Spinal cord (tissue), 10 donors: ENCODE results near the gene KDM2A. TPM values are rescaled to one million over a fixed set of nuclear protein-coding genes. Genes with fewer than 3 reads are reported as not detected.
A peak's percentile ranks its signal among the peaks of the same experiment; 100 is the strongest.

ENCODE experiments used
- DNase-seq, 6 donors: peaks; one replicate each; pipeline versions ENCODE4 v3.0.0 to v3.0.0-alpha.2; 2013 to 2015; ENCODE audit warnings: low spot score in 6 of 6, low read depth in 4 of 6
- H3K27ac ChIP-seq: one replicate; pipeline ENCODE4 v1.5.1; 2013; ENCODE audit warnings: low read depth, low read length, control low read depth
- H3K27me3 ChIP-seq: one replicate; pipeline ENCODE4 v1.6.1; 2013; ENCODE audit warnings: low read length; ENCODE audit not compliant: control insufficient read depth, insufficient read depth
- H3K36me3 ChIP-seq: one replicate; pipeline ENCODE4 v1.6.1; 2013; ENCODE audit warnings: low read length; ENCODE audit not compliant: control insufficient read depth, insufficient read depth
- H3K4me1 ChIP-seq: one replicate; pipeline ENCODE4 v1.6.1; 2013; ENCODE audit warnings: low read length; ENCODE audit not compliant: control insufficient read depth, insufficient read depth
- H3K4me3 ChIP-seq: one replicate; pipeline ENCODE4 v1.5.1; 2013; ENCODE audit warnings: low read depth, low read length, control low read depth
- H3K9me3 ChIP-seq: one replicate; pipeline ENCODE4 v1.6.1; 2013; ENCODE audit warnings: low read length; ENCODE audit not compliant: control insufficient read depth, insufficient read depth
- WGBS: methylation state at CpG from one replicate; pipeline ENCODE4 v1.1.5; 2013; ENCODE audit warnings: missing lambda C conversion rate; ENCODE audit not compliant: insufficient coverage; 5-methylcytosine and 5-hydroxymethylcytosine counted together
- polyA plus RNA-seq, 2 donors: library from polyadenylated mRNA; unstranded; fragments of 120-200 nt; gene quantifications; one replicate each; pipeline ENCODE4 v1.2.1, GENCODE V29; 2013; ENCODE audit not compliant: insufficient read length in 2 of 2
- total RNA-seq, 2 donors: library from RNA; depleted of rRNA in 1 of 2; stranded (reverse); fragments of 120-200 nt in 1 of 2; fragments of >200 nt in 1 of 2; gene quantifications; one replicate each; pipeline versions ENCODE4 v1.2.3 to v1.2.4, GENCODE V29; 2013 to 2014
- donor health status: healthy.

Gene KDM2A
- total and polyA plus RNA-seq, 4 donors, result 46.3 to 71.5 (median 57.3) TPM

- Histone ChIP-seq H3K4me1 (peaks cover 9% of the 10 kb centered on the region), H3K27me3 (no peaks in the 10 kb centered on the region), H3K9me3 (no peaks in the 10 kb centered on the region), H3K36me3 (no peaks in the 10 kb centered on the region), H3K4me3 (no peak overlapping the region), H3K27ac (no peak overlapping the region)
- DNase-seq, result no peak
- 91% methylated on average over 3 of the region's 5 CpGs for WGBS
Observed at GRCh38 chr11:67085617-67086016, 33.4 kb upstream of the KDM2A start.

- H3K36me3 ChIP-seq, result no peaks in the 10 kb centered on the region
- no peak overlapping the region for H3K27ac ChIP-seq
- no peaks in the 10 kb centered on the region for H3K9me3 ChIP-seq
- H3K27me3 ChIP-seq, result no peaks in the 10 kb centered on the region
- DNase-seq, result no peak
- no peaks in the 10 kb centered on the region for H3K4me1 ChIP-seq
- 99% methylated on average over 5 of the region's 8 CpGs for WGBS
- H3K4me3 ChIP-seq, result no peak overlapping the region
Observed at GRCh38 chr11:67090717-67091116, 28.3 kb upstream of the KDM2A start.

- H3K9me3 ChIP-seq, result no peaks in the 10 kb centered on the region
- whole genome bisulfite sequencing, result 92% methylated on average over 1 of the region's 1 CpG
- no peak overlapping the region for H3K27ac ChIP-seq
- DNase-seq, result no peak
- H3K4me3 ChIP-seq, result no peak overlapping the region
- H3K4me1 ChIP-seq, result peaks cover 5% of the 10 kb centered on the region
- no peaks in the 10 kb centered on the region for H3K27me3 ChIP-seq
- no peaks in the 10 kb centered on the region for H3K36me3 ChIP-seq
Observed at GRCh38 chr11:67095214-67095507, 23.9 kb upstream of the KDM2A start.

- 77% methylated on average over 4 of the region's 6 CpGs for WGBS
- peaks cover 5% of the 10 kb centered on the region for H3K4me1 ChIP-seq
- no peaks in the 10 kb centered on the region for H3K9me3 ChIP-seq
- no peak overlapping the region for H3K27ac ChIP-seq
- no peak overlapping the region for H3K4me3 ChIP-seq
- H3K27me3 ChIP-seq, result no peaks in the 10 kb centered on the region
- DNase-seq, result no peak
- no peaks in the 10 kb centered on the region for H3K36me3 ChIP-seq
Observed at GRCh38 chr11:67098799-67099429, 20.1 kb upstream of the KDM2A start.

- H3K4me1 ChIP-seq, result peaks cover 5% of the 10 kb centered on the region
- H3K9me3 ChIP-seq, result no peaks in the 10 kb centered on the region
- no peak overlapping the region for H3K4me3 ChIP-seq
- H3K36me3 ChIP-seq, result no peaks in the 10 kb centered on the region
- DNase-seq, result peak in 1 of 6 donors; percentile 31
- no peaks in the 10 kb centered on the region for H3K27me3 ChIP-seq
- 72% methylated on average over 4 of the region's 6 CpGs for WGBS
- H3K27ac ChIP-seq, result no peak overlapping the region
Observed at GRCh38 chr11:67099831-67100324, 19.2 kb upstream of the KDM2A start.

GRCh38 chr11:67102664-67103063, 16.4 kb upstream of the KDM2A start:
- no peak overlapping the region for H3K4me3 ChIP-seq
- peaks cover 5% of the 10 kb centered on the region for H3K4me1 ChIP-seq
- H3K9me3 ChIP-seq, result no peaks in the 10 kb centered on the region
- no peak overlapping the region for H3K27ac ChIP-seq
- WGBS, result 91% methylated on average over 8 of the region's 8 CpGs
- H3K36me3 ChIP-seq, result no peaks in the 10 kb centered on the region
- no peak for DNase-seq
- H3K27me3 ChIP-seq, result no peaks in the 10 kb centered on the region

GRCh38 chr11:67105964-67106363, 13.1 kb upstream of the KDM2A start:
- no peak for DNase-seq
- WGBS, result 80% methylated on average over 1 of the region's 2 CpGs
- Histone ChIP-seq H3K9me3 (no peaks in the 10 kb centered on the region), H3K27me3 (no peaks in the 10 kb centered on the region), H3K4me1 (no peaks in the 10 kb centered on the region), H3K27ac (no peak overlapping the region), H3K4me3 (no peak overlapping the region), H3K36me3 (no peaks in the 10 kb centered on the region)

GRCh38 chr11:67111261-67111660, 7.8 kb upstream of the KDM2A start:
- DNase-seq, result peak in 1 of 6 donors; percentile 45
- Histone ChIP-seq H3K9me3 (no peaks in the 10 kb centered on the region), H3K4me3 (no peak overlapping the region), H3K27ac (no peak overlapping the region), H3K4me1 (peaks cover 5% of the 10 kb centered on the region), H3K27me3 (no peaks in the 10 kb centered on the region), H3K36me3 (no peaks in the 10 kb centered on the region)
- 60% methylated on average over 1 of the region's 1 CpG for WGBS

GRCh38 chr11:67113231-67113721, 5.8 kb upstream of the KDM2A start:
- WGBS, result 95% methylated on average over 5 of the region's 5 CpGs
- no peak for DNase-seq
- Histone ChIP-seq H3K27ac (no peak overlapping the region), H3K27me3 (no peaks in the 10 kb centered on the region), H3K9me3 (no peaks in the 10 kb centered on the region), H3K36me3 (no peaks in the 10 kb centered on the region), H3K4me3 (no peak overlapping the region), H3K4me1 (peaks cover 11% of the 10 kb centered on the region)

- Histone ChIP-seq H3K9me3 (no peaks in the 10 kb centered on the region), H3K4me1 (peaks cover 14% of the 10 kb centered on the region), H3K4me3 (no peak overlapping the region), H3K36me3 (no peaks in the 10 kb centered on the region), H3K27me3 (no peaks in the 10 kb centered on the region), H3K27ac (no peak overlapping the region)
- WGBS, result 76% methylated on average over 6 of the region's 10 CpGs
- DNase-seq, result no peak
Observed at GRCh38 chr11:67114275-67114896, 4.7 kb upstream of the KDM2A start.
